ENCODE measurements around the gene PHETA1.

DNA sequence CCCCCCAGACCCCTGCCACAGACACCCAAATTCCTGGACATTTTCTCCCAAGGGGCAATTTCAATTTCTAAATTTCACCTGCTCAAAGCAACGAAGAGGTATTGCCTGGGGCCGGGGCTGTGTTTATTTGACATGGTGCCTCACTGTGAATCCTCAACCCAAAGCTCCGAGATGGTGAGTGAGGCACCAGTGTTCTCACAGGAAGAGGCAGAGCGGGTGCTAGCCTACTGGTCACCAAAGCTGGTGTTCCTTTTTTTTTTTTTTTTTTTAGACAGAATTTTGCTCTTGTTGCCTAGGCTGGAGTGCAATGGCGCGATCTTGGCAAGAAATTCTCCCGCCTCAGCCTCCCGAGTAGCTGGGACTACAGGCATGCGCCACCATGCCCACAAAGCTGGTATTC lies 22.0 kb upstream of the PHETA1 start:
- TF ChIP-seq, protein P1, sequence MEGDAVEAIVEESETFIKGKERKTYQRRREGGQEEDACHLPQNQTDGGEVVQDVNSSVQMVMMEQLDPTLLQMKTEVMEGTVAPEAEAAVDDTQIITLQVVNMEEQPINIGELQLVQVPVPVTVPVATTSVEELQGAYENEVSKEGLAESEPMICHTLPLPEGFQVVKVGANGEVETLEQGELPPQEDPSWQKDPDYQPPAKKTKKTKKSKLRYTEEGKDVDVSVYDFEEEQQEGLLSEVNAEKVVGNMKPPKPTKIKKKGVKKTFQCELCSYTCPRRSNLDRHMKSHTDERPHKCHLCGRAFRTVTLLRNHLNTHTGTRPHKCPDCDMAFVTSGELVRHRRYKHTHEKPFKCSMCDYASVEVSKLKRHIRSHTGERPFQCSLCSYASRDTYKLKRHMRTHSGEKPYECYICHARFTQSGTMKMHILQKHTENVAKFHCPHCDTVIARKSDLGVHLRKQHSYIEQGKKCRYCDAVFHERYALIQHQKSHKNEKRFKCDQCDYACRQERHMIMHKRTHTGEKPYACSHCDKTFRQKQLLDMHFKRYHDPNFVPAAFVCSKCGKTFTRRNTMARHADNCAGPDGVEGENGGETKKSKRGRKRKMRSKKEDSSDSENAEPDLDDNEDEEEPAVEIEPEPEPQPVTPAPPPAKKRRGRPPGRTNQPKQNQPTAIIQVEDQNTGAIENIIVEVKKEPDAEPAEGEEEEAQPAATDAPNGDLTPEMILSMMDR (conservative IDR thresholded peaks at IDR 0.05): no peak
- no peak for TF ChIP-seq EZH2 (IDR thresholded peaks at IDR 0.05; ENCODE audit: low read depth)

Data from PC-9 (cell line).